ENCODE data around the gene AP1M1.
"Not testable (repeated sequence)": the region's sequence is repeated elsewhere in the genome, so short reads cannot be mapped to it uniquely, and the experiment has no call there.

The AP1M1 gene

DNA sequence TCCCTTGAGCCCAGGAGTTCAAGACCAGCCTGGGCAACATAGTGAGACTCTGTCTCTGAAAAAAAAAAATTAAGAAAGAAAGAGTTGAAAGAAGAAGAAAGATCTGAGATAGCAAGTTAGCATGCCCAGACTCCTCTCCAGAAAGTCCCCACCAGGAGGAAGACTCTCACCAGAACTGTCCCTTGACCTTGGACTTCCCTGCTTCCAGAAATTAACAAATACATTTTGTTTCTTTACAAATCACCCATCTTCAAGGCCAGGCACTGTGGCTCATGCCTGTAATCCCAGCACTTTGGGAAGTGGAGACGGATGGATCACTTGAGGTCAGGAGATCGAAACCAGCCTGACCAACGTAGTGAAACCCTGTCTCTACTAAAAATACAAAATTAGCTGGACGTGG, 82.6 kb downstream of the AP1M1 start:
- TF ChIP-seq, protein P1, sequence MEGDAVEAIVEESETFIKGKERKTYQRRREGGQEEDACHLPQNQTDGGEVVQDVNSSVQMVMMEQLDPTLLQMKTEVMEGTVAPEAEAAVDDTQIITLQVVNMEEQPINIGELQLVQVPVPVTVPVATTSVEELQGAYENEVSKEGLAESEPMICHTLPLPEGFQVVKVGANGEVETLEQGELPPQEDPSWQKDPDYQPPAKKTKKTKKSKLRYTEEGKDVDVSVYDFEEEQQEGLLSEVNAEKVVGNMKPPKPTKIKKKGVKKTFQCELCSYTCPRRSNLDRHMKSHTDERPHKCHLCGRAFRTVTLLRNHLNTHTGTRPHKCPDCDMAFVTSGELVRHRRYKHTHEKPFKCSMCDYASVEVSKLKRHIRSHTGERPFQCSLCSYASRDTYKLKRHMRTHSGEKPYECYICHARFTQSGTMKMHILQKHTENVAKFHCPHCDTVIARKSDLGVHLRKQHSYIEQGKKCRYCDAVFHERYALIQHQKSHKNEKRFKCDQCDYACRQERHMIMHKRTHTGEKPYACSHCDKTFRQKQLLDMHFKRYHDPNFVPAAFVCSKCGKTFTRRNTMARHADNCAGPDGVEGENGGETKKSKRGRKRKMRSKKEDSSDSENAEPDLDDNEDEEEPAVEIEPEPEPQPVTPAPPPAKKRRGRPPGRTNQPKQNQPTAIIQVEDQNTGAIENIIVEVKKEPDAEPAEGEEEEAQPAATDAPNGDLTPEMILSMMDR (IDR thresholded peaks at IDR 0.05; ENCODE audit: extremely low read depth, insufficient read depth, missing control alignments), result no peak
- no peak for DNase-seq (ENCODE audit: low spot score)
- in situ Hi-C loops (cut with MboI; ENCODE audit: low pct_unique_long_range_greater_than_20kb, low sequenced_read_pairs, unreplicated experiment), result no loop called here

DNA sequence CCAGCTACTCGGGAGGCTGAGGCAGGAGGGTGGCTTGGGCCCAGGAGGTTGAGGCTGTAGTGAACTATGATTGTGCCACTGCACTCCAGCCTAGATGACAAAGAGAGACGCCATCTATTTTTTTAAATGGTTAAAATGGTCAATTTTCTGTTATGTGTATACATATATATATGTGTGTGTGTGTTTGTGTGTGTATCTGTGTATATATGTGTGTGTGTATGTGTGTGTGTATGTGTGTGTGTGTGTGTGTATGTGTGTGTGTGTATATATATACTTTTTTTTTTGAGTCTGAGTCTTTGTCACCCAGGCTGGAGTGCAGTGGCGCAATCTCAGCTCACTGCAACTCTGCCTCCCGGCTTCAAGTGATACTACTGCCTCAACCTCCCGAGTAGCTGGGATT, 84.0 kb downstream of the AP1M1 start:
- in situ Hi-C loops (cut with MboI; ENCODE audit: low pct_unique_long_range_greater_than_20kb, low sequenced_read_pairs, unreplicated experiment), result no loop called here
- TF ChIP-seq, protein P1 (IDR thresholded peaks at IDR 0.05; ENCODE audit: extremely low read depth, insufficient read depth, missing control alignments), result no peak
- no peak for DNase-seq (ENCODE audit: low spot score)

DNA sequence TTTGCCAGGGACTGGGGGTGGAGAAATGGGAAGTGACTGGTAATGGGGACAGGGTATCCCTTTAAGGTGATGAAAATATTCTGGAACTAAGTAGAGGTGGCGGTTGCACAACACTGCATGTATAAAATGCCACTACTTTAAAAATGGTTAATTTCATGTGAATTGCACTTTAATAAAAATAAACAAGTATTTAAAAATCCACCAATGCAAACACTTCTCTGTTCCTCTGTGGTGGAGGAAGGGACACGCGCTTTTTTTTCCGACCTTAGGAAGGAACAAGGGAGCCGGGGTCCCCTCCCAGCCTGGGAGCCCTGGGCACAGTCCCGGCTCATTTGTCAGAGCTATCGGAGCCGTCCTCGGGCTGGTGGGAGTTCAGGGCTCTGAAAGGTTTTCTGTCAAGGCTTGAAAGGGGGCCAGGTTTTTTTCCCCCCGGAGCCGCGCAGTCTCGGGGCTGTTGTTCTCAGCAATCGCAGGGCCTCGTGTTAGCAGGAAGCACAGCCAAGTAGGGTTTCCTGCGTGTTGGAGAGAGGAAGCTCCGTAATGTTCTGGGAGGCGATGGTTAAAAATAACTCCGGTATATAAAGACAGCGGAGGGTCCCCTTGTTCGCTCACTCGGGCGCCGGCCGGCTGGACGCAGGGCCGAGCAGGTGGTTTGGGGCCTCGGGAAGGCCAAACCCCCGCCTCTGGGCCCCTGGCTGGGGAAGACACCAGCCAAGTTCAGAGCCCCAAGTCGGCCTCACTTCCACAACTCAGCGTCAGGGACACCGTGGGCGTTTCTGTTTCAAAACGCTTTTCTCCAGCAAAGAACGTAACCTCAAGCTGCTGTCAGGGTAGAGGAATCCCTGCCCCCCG, 85.7 kb downstream of the AP1M1 start:
- in situ Hi-C loops (cut with MboI; ENCODE audit: low pct_unique_long_range_greater_than_20kb, low sequenced_read_pairs, unreplicated experiment), result no loop called here
- peak; percentile 78 for DNase-seq (ENCODE audit: low spot score)
- TF ChIP-seq, protein P1 (IDR thresholded peaks at IDR 0.05; ENCODE audit: extremely low read depth, insufficient read depth, missing control alignments), result no peak

DNA sequence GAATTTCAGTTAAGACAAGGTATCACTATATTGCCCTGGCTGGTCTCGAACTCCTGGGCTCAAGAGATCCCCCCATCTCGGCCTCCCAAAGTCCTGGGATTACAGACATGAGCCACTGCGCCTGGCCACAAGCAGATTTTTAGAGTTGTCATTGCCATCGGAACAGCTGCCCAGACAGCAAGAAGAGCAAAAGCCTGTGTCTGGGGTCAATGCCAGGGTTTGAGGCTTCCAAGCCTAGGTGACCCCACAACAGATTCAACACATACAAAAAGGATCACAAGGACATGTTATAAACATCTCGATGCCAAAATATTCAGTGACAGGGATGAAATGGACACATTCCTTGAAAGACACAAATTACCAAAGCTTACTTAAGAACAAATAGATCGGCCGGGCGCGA, 86.8 kb downstream of the AP1M1 start:
- in situ Hi-C loops (cut with MboI; ENCODE audit: low pct_unique_long_range_greater_than_20kb, low sequenced_read_pairs, unreplicated experiment), result no loop called here
- DNase-seq (ENCODE audit: low spot score), result no peak
- TF ChIP-seq, protein P1 (IDR thresholded peaks at IDR 0.05; ENCODE audit: extremely low read depth, insufficient read depth, missing control alignments), result no peak

DNA sequence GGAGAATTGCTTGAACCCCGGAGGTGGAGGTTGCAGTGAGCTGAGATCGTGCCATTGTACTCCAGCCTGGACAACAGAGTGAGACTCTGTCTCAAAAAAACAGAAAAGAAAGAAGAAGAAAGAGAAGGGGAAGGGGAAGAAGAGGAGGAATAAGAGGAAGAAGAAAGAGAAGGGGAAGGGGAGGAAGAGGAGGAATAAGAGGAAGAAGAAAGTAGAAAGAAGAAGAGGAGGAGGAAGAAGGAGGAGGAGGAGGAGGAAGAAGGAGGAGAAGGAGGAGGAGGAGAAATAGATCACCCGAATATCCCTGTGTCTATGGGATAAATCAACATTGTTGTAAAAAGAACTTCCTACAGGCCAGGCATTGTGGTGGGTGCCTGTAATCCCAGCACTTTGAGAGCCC, 87.4 kb downstream of the AP1M1 start:
- in situ Hi-C loops (cut with MboI; ENCODE audit: low pct_unique_long_range_greater_than_20kb, low sequenced_read_pairs, unreplicated experiment); DNase-seq (ENCODE audit: low spot score): not testable (repeated sequence)

DNA sequence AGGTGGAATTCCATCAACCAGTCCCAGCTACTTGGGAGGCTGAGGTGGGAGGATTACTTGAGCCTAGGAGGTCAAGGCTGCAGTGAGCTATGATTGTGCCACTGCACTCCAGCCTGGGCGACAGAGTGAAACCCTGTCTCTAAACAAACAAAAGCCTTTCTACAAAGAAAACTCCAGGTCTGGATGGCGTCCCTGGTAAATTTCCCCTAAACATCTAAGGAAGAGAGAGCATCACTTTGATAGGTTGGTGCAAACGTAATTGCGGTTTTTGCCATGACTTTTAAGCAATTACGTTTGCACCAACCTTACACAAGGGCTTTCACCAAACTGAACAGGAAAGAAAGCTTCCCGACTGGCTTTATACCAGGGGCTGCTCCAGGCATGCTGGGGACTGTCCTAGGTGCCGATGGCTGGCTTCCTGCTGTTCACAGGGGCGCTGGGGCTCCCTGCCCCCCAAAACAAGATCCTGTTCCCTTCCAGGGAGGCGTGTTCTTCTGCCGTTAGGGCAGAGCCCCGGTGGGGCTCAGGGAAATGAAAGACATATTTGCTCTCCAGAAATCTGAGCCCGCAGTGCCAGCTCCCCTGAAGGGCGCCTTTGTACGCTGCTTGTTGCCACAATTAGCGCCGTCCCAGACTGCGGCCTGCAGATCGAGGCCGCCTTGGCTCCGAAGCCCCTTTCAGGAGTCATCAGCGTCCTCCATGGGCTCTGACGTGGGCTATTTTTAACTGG, 88.2 kb downstream of the AP1M1 start:
- in situ Hi-C loops (cut with MboI; ENCODE audit: low pct_unique_long_range_greater_than_20kb, low sequenced_read_pairs, unreplicated experiment), result no loop called here
- TF ChIP-seq, protein P1 (IDR thresholded peaks at IDR 0.05; ENCODE audit: extremely low read depth, insufficient read depth, missing control alignments), result no peak
- no peak for DNase-seq (ENCODE audit: low spot score)

DNA sequence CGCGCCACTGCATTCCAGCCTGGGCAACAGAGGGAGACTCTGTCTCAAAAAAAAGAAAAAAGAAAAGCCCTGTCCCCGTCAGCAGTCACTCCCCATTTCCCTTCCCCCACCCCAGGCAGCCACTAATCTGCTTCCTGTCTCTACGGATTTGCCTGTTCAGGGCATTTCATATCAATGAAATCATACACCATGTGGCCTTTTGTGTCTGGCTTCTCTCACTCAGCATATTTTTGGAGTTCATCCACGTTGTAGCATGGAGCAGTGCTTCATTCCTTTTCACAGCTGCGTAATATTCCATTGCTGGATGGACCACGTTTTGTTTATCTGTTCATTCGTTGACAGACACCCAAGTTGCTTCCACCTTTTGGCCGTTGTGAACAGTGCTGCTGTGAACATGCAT, 90.8 kb downstream of the AP1M1 start:
- in situ Hi-C loops (cut with MboI; ENCODE audit: low pct_unique_long_range_greater_than_20kb, low sequenced_read_pairs, unreplicated experiment), result no loop called here
- TF ChIP-seq, protein P1 (IDR thresholded peaks at IDR 0.05; ENCODE audit: extremely low read depth, insufficient read depth, missing control alignments), result no peak
- no peak for DNase-seq (ENCODE audit: low spot score)

Measured in GM13977 (cell line).